HK-2 (cell line): ENCODE data around the gene MTTP.

ENCODE experiments used
- DNase-seq: peaks from one replicate; pipeline ENCODE4 v3.0.0-alpha.2; 2018; ENCODE audit not compliant: unreplicated experiment

Gene MTTP

DNA sequence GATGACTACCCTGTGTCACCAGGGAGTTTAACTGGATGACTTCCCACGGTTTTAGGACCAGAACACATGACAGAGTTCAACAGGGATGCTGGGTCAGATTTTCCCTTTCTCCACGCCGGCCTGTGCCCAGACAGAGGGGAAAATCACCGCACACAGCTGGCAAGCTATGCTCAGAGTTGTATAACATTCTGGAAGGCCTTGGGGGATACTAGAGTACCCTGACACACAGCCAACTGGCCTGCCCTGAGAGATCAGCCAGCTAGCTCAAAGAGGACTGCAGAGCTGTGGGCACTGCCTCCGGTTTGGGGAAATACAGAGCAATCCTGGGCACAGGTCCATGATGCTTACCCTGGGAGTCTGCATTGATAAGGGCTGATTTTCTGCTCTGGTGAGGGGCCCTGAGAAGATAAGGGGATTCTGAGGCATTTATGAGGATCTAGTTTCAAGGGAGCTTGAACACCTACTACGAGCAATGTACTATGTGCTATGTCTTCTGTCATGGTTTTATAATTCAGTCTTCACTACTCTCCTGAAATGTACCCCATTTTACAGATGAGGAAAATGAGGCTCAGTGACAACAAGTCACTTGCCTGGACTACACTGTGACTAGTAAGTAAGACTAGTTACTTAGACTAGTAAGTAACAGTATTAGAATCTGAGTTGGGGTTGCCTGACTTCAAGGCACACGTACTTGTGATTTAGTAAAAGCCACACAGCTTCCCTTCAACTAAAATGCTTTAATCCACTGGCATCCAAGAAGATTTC is 68.3 kb downstream of the MTTP start:
- no peak for DNase-seq

DNA sequence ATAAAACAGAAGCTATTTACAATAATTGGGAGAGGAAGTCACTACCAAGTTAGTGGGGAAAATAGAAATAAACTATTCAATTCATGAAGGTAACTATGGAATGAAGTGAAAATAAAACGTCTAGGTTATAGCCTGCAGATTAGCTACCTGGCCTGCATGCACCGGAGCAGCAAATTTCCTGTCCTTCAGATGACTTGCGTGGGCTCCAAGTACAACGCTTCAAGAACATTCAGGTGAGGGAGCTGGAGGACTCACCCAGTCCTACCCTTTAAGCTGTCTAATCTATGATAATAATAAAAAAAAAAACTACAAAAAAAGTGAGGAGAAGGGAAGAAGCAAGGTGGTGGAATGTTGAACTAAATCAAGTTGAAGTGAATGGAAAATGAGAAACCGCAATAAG is 69.8 kb downstream of the MTTP start:
- no peak for DNase-seq

DNA sequence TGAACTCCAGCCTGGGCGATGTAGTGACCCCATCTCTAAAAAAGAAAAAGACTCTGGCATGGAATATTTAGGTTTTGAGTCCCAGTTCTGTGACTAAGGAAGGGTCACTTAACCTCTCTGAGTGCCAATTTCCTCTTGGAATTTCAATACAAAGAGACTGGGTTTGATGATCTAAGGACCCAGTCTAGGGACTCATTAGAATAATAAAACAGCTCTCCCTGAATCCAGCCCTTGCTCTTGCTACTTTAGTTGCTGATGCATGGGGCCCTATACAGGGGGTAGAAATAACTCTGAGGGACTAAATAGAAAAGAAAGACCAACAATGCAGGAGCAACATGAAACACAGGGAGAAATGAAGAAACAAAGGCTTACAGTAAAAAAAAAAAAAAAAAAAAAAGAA is 70.4 kb downstream of the MTTP start:
- DNase-seq = no peak

DNA sequence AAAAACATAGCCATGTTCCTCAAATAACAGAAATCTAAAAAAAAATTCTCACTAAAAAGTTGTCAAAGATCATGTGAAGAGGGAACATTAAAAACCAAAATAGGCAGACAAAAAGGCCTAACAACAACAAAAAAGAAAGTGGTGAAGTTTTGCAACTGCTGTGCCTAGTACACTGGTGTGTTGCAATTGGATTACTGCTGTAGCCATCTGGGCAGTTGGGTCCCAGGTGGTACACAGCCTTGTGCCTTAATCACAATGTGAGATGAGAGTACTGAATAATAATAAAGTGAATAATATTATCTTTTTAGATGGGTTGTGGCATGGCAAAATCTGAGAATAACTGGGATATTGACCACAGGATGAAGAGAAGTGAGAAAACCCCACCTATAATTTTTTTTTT is 71.0 kb downstream of the MTTP start:
- no peak for DNase-seq

DNA sequence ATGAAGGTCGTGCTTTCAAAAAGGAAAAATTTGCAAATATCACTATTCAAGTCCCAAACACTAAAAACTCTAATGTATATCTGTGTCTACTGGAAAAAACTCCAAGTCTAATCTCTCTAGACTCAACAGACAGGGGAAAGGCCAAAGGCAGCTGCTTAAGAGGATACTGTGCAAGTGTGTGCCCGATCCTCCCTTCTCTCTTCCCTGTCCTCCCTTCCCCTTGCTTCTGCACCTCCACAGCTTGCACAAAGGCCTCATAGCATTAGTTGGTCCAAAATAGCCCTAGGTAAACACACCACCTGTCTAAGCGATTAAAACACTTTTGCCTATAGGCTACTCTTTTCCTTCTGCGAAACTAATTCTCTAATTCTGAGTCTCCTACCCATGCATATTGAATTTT is 72.4 kb downstream of the MTTP start:
- DNase-seq = no peak

DNA sequence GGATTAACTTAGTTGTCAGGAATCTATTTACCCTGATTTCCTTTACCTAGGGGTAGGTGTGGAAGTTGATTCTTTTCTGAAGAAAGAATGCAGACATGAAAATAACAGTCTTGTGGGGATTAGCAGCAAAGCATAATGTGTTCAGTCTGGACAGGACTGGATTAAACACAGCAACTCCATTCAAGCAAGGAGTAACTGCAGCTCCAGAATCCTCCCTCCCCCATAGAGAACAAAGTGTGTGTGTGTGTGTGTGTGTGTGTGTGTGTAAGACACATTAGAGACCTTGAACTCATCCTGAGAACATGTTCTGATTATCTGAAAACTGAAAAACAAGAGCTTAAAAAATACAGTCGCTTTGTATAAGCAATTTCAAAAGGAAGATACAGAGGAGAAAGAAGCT is 73.7 kb downstream of the MTTP start:
- DNase-seq = no peak

DNA sequence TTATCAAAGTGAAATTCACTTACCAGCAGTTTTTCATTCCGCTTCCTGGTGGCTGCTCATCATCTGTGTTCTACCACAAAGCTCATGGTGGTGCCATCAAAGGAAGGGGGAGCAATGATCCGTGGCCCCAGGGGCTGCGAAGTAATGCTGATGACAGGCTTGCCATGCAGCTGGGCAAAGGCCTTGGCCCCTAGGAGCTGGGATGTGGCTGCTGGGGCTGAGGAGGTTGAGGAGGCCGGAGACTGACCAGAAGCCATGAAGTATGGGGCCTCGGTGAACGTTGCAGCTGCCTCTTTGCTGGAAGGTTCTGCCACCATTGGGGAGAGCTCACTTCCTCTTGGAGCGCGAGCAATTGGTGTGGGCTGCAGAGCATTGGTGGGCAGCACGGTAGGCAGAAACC is 74.6 kb downstream of the MTTP start:
- DNase-seq = no peak

DNA sequence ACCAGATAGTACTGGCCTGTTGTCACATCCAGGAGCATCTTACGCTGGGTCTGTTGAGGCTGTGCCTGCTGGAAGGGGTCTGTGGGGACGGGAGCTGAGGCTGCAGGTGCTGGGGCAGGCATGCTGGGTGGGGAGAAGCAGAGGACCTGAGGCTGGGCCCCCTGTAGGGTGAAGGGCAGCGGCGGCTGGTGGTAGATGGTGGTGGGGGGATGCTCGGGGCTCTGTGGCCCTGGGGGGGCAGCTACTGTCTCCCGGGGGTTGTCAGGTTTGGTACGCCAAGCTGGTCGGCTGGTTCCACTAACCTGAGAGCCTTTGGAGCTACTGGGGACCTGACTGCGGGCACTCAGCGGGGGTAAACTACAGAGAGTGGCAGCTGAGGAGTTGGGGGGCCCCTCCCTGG is 75.2 kb downstream of the MTTP start:
- no peak for DNase-seq

DNA sequence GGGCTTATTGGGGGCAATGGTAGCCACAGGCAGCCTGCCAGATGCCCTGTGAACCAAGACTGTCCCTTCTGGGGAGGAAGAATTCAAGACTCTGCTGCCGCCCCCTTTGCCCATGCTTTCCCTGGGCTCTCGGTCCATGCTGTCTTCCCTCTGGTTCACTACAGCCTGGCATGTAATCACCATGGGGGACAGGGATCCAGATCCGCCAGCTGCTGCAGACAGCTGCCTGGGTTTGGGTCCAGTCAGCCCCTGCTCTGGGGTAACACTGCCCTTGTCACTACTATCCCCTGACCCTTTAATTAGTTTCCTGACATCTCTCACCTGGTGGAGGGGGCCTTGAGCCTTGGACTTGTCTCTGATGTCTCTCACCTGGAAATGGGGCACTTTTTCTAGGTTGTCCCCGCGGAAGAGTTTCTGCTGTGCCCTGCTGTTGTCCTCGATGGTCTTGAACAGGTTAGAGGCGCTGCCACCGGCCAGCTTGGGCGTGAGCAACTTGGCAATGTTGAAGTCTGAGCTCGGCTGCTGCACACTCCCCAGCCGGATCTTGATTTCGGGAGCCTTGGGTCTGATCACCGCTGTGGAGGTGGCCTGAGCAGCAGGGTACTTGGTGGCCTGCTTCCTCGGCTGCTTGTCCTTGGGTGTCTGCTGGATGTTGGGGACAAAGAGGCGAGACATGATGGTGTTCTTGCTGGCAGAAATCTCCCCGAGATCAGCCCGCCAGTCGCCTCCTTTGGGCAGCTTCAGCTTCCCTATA is 76.6 kb downstream of the MTTP start:
- no peak for DNase-seq

DNA sequence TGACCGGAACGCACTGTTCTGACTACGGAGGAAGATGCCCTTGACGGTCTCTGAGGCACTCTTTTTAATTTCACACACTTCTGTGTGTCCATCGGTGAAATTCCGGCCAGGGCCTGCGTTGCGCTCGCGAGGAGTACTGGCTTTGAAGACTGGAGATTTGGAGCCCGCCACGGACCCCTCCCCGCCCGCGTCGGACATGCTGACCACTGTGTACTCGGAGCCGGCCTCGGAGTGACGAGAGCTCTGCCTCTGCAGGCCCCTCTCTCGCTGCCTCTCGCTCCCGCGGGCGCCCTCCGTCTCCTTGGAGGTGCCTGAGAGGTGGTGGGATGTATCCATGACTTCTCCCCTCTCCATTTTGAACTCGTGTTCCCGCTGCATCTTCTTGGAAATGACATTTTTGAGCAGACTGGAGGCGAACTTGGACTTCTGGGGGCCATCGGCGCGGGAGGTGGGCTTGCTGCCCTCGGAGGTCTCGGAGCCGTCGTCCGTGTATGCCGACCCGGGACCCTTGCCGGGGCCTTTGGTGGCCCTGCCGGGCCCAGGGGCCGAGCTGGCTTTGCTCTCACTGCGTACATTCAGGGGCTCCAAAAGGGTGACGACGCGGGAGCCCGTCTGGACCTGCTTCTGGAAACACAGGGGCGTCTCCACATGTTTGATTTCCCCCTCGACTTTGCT is 77.3 kb downstream of the MTTP start:
- no peak for DNase-seq

DNA sequence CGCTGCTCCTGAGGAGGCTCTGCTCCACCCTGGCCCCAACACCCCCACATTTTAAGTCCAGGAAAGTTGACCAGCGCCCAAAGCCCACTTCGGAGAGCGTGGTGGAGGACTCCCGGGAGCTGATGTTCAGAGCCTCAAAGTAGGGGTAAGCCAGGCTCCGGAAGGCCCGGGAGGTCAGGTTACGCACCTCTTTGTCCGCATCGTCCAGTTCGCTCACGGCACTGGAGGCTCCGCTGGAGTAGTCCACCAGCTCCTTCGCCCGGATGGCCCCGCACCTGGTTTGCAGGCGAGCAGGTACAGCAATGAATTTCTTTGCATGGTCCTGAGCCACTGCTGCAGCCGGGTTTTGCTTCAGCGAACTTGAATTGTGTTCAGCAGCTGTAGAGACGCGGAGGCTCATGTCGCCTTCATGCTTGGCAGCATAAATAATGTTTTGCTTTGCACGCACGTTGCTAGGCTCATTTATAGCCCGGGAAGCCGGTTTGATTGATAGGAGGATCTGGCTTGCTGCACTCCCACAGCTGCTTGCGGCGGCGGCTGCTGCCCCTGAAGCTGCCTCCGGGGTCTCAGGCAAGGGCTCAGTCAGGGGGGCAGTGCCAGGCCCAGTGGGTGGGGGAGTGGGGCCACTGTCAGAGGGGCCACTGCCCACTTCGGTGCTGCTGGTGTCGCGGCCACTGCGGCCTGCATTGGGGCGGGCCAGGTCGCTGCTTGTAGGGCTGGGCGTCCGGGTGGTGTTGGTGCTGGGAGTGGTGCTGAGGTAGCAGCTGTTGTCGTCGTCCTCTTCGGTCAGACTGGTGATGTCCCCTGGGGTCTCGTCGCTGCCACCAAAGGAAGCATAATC is 78.2 kb downstream of the MTTP start:
- DNase-seq = no peak

DNA sequence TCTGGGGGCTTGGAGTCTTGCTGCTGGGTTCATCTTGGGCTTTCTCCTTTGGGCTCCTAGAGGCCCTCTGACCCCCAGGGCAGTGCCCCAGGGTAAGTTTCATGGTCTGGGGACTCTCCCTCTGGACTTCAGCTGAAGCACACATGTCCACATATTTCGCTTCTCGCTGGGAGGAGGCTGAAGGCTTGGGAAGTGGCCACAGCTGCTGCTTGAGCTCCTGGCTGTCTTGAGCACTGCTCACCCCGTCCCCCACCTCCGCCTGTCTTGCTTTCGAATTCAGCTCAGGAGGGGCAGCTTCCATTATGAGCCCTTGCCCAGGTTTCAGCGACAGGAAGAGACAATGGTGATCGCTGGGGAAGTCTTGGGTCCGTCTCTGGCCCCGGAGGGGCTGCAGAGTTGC is 79.3 kb downstream of the MTTP start:
- no peak for DNase-seq

DNA sequence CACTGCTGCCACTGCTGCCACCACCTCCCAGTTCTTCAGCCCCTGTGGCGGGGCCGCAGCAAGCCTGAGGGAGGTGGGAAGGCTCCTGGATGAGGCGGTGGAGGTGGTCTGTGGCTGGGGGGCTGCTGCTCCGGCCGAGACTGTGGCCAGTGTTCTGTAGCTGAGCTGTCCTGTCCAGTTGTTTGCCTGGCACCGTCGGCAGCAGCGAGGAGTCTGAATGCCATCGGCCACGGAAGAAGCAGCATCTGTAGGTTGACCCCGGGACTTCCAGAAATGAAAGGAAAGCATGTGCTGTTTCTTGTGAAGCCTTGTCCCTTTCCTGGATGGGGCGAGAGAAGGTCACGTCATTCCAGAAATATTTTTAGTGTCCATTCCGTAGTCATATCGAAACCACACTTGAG is 79.7 kb downstream of the MTTP start:
- no peak for DNase-seq

DNA sequence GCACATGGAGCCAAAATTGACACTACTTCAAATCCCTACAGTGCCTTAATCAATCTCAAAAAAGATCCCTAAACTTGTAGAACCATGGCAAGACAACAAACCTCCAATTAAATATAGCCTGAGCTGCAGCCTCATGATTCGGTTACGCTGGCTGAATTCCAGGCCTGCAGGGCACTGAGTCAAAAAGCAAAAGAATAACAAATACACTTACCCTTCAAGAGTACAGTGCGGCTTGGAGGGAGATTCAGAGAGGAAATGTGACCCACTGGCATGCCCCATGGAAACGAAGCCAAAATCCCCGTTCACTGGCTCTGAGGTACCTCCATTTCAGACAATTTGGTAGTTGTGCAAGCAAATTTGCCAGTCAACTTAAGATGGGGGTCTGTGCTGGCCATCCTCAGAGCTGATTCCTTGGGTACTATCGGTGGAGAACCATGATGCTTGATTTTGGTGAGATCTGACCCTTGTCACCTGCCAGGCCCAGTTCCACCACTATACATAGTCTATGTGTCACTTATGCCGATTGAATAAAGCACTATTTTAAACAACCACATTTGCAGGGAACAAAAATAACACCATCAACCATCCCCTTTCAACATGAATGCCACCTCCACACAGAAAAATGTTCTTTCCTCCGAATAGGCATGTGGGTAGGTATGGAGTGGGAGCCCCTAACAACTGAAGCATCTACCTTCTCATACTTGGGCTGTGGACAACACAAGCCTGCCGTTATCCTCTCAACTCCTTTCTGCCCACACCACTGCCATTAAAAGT is 80.9 kb downstream of the MTTP start:
- no peak for DNase-seq

DNA sequence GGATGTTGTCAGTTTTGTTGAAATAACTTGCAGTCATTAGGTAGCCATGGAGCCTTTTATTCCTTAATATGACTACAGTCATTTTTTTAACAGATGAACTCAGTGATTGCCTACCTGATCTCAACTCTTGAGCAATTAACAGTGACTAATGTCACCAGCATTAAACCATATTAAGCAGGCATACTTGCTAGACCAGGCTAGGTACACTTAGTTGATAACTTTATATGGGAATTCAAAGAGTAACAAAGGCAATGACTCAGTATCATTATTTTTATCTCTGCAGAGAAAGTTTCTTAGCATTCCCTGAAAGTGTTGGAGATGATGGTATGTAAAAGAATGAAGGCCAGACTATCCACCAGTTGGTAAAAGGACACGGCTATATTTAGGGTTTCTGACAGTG is 83.2 kb downstream of the MTTP start, which contains the start of gene C4orf54:
Gene C4orf54 (minus strand): TSS at position 31 of the 400 bp plus-strand sequence. CDS start 3,180 bp downstream, outside the sequence.
- no peak for DNase-seq

DNA sequence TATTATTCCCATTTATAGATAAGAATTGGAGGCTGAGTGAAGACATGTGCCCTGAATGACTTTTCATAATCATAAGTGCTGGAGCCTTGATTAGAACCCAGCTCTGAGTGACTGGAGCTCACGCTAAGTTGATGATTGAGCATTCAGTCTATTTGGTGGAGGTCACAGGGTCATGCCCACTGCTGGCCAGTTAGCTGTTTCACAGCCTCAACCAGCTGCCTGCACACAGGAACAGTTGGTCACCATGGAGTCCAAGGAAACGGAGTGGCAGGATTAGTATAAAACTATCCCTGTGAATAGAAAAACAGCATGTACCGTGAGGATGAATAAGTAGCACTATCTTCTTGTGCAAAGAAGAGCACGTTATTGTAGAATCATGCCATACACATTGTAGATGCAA is 84.0 kb downstream of the MTTP start:
- no peak for DNase-seq

DNA sequence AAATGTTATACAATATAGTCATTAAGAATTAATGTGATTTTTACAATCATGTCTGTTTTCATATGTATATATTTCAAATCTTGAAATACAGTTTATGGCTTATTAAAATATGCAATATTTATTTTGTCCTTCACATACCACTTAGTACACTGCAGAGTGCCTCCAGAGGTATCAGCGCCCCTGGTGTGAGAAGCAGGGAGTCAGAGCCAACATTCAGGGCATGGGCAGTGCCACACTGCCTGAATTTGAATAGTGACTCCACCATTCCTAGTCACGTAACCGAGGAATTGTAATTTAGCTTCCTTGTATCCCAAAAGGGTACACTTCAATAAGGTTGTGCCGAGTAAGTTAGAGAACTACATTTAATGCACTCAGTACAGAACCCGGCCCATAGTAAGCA is 87.3 kb downstream of the MTTP start:
- no peak for DNase-seq

DNA sequence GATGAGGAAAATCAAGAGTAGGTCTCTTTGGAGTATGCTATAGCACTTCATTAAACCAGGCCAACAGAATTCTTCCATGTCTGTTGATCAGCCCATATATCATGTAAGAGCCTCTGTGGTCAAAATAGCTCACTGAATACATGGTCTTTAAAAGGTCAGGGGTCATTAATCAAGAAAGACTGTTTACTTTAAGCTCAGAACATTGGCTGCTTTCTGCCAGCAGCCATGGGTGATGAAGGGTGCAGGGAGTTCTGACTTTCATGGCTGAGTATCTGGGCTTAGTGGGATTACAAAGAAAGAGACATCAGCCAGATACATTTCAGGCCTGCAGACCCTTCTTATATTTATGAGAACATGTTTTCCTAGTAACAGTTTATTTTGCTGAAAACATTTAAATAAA is 90.1 kb downstream of the MTTP start:
- DNase-seq = no peak

DNA sequence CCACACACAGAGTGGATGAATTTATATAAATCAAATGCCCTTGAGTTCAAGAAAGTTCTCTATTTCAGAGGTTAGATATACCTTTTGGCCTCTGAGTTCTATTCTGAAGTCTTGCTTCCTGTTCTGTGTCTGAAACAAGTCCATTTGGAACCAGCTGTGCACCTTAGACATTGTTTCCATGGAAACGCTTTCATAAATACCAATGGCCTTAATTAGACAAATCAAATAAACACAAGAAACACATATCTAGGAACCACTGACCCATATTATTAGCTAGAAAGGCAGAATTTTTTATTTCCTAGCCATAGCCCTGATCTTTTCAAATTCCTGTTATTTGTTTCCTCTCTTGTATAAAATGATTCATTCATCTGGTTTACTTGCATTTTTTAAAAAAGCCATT is 91.4 kb downstream of the MTTP start:
- DNase-seq = no peak

DNA sequence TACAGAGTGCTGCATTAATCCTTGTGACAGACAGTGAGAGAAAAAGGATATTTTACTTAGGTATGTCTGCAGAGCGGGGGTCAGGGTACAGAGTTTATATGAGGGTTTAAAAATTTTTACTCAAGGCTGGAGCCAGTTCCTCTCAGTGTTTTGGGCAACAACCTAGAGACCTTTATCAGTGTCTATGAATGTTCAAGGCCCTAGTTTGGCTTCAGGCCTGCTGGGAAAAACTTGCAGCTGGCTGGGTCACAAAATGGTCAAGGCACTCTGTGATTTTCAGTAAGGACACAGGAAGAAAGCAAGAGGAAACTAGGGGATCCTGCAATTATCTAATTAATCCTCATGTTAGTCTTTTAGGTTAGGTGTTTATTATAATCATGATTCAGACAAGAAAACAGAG is 93.8 kb downstream of the MTTP start:
- no peak for DNase-seq

DNA sequence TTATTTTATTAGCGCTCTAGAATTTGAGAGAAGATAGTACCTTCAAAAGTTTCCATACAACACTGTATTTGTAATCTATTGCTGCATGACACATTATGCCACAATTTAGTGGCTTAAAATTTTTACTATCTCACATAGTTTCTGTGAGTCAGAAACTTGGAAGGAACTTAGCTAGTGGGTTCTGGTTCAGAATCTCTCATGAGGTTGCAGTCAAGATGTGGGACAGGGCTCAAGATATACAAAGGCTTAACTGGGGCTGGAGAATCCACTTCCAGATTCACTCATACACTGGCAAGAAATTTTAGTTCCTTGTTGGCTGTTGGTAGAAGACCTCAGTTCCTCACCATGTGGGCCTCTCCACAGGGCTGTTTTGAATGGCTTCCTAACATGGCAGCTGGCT is 94.5 kb downstream of the MTTP start:
- DNase-seq = no peak
